Stimulated activated naive CD8-positive, alpha-beta T cell treated with anti-CD3 and anti-CD28 coated beads, Interleukin-15, Interleukin-2, amounts not matched to agents 100 ng/mL and 50 ng/mL, for 24 hours (primary cell): ENCODE data around the gene SLC44A1.

ENCODE experiments used
- H3K27ac Mint-ChIP-seq: one replicate; pipeline ENCODE4 v1.8.0; 2021; ENCODE audit warnings: mild to moderate bottlenecking, mixed read lengths
- H3K27me3 Mint-ChIP-seq: one replicate; pipeline ENCODE4 v1.8.0; 2021; ENCODE audit warnings: mixed read lengths
- H3K36me3 Mint-ChIP-seq: one replicate; pipeline ENCODE4 v1.8.0; 2021; ENCODE audit warnings: low read depth, mixed read lengths
- H3K4me1 Mint-ChIP-seq: one replicate; pipeline ENCODE4 v1.8.0; 2021; ENCODE audit warnings: low read depth, mixed read lengths
- H3K4me3 Mint-ChIP-seq: one replicate; pipeline ENCODE4 v1.8.0; 2021; ENCODE audit warnings: mild to moderate bottlenecking, mixed read lengths
- H3K9me3 Mint-ChIP-seq: one replicate; pipeline ENCODE4 v1.8.0; 2021; ENCODE audit warnings: mixed read lengths

SLC44A1 gene

DNA sequence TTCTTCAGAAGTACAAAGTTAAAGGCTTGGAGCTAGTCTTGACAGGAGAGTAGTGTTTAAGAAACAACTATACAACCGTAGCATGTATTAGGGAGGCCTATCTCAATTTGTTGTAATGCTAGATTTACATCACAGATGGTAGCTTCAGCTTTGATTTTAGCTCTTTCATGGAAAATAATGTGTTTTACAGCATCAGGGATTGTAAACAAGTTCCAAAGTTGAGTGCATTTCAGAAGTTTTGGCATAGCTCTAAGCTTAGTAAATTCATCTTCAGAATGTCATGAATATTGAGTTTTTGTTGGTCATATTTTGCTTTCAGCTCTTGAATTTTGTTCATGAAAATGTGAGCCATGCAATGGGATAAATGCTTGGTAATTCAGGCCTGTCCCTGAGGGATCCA is 30.7 kb downstream of the SLC44A1 start:
- no peaks in the 10 kb centered on the region for H3K27me3 Mint-ChIP-seq
- no peak overlapping the region for H3K27ac Mint-ChIP-seq
- no peaks in the 10 kb centered on the region for H3K36me3 Mint-ChIP-seq
- no peaks in the 10 kb centered on the region for H3K9me3 Mint-ChIP-seq
- H3K4me1 Mint-ChIP-seq = no peaks in the 10 kb centered on the region
- no peak overlapping the region for H3K4me3 Mint-ChIP-seq

DNA sequence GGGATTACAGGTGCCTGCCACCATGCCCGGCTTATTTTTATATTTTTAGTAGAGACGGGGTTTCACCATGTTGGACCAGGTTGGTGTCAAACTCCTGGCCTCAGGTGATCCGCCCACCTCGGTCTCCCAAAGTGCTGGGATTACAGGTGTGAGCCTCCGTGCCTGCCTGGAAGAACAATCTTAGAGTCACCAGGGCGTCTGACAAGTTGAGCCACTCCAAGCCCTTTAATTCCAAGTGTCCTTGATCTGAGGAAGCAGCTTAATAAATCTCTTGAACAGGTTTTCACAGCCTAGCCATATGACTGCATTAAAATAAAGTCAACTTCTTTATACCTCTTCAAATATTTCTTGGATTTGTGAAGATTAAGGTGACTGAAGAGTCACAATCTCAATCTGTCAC is 31.5 kb downstream of the SLC44A1 start:
- Mint-ChIP-seq H3K4me1 (no peaks in the 10 kb centered on the region), H3K4me3 (no peak overlapping the region), H3K36me3 (no peaks in the 10 kb centered on the region), H3K27me3 (no peaks in the 10 kb centered on the region), H3K27ac (no peak overlapping the region), H3K9me3 (no peaks in the 10 kb centered on the region)

DNA sequence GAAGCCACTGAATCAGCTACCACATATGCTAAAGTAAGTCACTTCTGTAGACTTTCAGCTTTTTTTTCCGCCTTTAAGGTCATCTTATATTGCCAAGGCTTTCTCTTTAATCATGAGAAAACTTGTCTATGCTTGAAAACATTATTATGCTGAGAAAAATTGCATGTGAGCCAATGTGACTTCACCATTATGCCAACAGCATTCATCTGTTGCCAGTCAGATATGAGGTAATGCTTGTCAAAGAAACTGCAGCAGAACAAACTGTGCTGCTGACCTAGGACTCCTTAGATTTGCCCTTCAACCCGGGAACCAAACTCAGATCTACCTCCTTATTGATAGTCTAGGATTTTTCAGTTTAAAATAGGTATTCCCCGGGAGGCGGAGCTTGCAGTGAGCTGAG is 34.3 kb downstream of the SLC44A1 start:
- no peaks in the 10 kb centered on the region for H3K27me3 Mint-ChIP-seq
- H3K4me3 Mint-ChIP-seq = no peak overlapping the region
- no peaks in the 10 kb centered on the region for H3K9me3 Mint-ChIP-seq
- no peaks in the 10 kb centered on the region for H3K36me3 Mint-ChIP-seq
- no peak overlapping the region for H3K27ac Mint-ChIP-seq
- H3K4me1 Mint-ChIP-seq = peaks cover 5% of the 10 kb centered on the region

DNA sequence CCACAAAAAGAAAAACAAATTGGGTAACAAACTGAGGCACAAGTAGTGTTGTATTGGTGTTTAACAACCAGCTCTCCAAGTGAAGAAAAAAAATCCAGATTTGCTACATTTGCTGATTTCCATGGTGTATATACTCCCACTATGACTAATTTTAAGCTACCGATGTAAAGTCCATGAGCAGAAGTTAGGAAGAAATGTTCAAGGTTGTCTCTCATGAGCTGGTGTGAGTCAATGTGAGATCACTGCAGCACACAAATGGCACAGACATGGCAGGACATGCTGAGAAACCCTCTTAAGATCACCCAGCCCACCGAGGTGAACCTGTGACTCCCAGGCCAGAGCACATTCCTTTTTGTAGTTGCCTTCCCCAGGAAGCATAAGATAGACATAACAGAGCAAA is 36.2 kb downstream of the SLC44A1 start:
- no peaks in the 10 kb centered on the region for H3K27me3 Mint-ChIP-seq
- no peaks in the 10 kb centered on the region for H3K36me3 Mint-ChIP-seq
- H3K4me3 Mint-ChIP-seq = no peak overlapping the region
- peaks cover 6% of the 10 kb centered on the region for H3K4me1 Mint-ChIP-seq
- H3K27ac Mint-ChIP-seq = no peak overlapping the region
- H3K9me3 Mint-ChIP-seq = no peaks in the 10 kb centered on the region

DNA sequence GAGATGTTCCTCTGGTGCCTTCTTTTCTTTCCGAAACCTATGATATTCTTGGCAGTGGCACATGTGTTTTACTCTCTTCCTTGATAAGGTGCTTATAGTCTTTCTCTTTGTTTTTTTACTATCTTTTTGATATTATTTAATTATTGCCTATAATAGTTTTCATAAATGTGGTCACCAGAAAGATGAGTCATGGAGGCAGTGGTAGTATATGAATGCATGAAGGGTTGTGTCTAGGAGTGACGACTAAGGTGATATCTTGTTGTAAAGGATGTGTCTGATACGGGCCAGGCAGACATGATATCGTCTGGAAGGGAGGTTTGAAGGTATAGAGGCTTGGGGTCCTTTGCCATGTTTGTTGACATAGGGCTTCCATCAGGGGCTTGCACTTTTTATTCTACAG is 36.8 kb downstream of the SLC44A1 start:
- no peak overlapping the region for H3K27ac Mint-ChIP-seq
- no peaks in the 10 kb centered on the region for H3K36me3 Mint-ChIP-seq
- no peak overlapping the region for H3K4me3 Mint-ChIP-seq
- H3K4me1 Mint-ChIP-seq = peaks cover 6% of the 10 kb centered on the region
- H3K9me3 Mint-ChIP-seq = no peaks in the 10 kb centered on the region
- no peaks in the 10 kb centered on the region for H3K27me3 Mint-ChIP-seq

DNA sequence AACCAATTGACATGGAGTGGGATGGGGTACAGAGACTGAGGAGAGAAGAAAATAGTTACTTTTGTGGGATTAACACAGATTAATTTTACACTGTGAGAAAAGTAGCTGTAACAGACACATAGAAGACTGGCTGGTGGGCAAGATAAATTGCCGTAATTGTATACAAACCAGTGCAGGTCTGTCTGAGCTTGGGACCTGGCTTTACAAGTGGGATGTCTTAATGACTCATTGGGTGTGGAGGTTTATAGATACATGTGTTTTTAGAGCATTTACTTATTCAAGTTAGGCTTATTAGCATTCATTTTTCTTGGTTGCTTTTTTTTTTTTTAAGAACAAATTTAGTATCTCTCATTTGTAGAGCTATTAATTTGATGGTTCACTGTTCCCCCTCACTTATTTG is 37.5 kb downstream of the SLC44A1 start:
- H3K4me1 Mint-ChIP-seq = peaks cover 6% of the 10 kb centered on the region
- no peaks in the 10 kb centered on the region for H3K27me3 Mint-ChIP-seq
- H3K36me3 Mint-ChIP-seq = no peaks in the 10 kb centered on the region
- no peak overlapping the region for H3K4me3 Mint-ChIP-seq
- no peak overlapping the region for H3K27ac Mint-ChIP-seq
- no peaks in the 10 kb centered on the region for H3K9me3 Mint-ChIP-seq

DNA sequence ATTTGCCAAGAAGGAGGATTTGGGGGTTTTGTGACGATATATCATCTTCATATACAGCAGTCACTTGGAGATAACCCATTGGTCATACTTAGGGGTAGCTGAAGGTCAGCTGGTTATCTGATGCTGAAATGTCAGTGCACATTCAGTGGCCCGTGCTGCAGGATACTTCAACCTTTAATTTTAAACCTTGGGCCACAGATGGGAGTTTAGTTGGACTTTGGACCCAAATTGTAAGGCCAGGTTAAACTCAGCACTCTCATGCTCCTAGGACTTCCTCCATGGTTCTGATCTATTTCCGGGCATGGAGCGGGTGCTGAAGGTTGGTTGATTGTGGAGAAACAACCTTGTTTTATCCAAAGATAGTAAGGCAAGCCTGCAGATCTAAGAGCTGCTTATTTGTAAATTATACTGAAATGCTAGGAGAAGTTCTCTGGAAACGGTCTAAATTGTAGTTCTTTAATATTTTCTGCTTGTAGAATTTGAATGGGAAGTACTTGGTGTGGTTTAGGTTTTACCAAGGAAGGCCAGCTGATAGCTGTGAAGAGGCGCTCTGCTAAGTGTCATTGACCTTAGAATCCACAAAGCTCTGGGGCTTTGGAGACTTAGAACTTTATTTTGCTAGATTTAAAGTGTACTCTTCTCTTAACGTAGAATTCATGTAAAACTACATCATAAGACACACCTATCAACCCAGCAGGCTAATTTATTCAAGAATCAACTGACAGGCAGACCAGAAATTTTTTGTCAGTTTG is 38.6 kb downstream of the SLC44A1 start:
- no peaks in the 10 kb centered on the region for H3K36me3 Mint-ChIP-seq
- no peaks in the 10 kb centered on the region for H3K9me3 Mint-ChIP-seq
- peaks cover 6% of the 10 kb centered on the region for H3K4me1 Mint-ChIP-seq
- H3K27ac Mint-ChIP-seq = no peak overlapping the region
- no peaks in the 10 kb centered on the region for H3K27me3 Mint-ChIP-seq
- H3K4me3 Mint-ChIP-seq = no peak overlapping the region

DNA sequence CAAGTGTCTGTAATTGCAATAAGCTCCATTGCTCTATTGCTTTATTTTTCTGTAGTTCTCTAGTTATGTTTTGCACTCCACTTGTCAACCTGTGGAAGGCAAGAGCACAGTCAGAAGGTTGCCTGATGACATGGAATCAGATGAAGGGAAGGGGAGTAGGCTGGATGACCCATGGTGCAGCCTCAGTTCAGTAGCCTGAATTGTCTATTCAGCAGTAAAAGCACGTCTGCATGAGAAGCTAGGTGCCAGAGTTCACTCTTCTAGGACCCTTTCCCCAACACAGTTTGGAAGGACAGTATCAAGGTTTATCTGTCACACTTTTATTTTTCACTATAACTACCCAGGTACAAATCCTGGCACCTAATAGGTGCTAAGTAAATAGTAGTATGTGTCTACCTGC is 39.3 kb downstream of the SLC44A1 start:
- Mint-ChIP-seq H3K4me3 (no peak overlapping the region), H3K4me1 (peaks cover 6% of the 10 kb centered on the region), H3K27ac (no peak overlapping the region), H3K36me3 (no peaks in the 10 kb centered on the region), H3K27me3 (no peaks in the 10 kb centered on the region), H3K9me3 (no peaks in the 10 kb centered on the region)

DNA sequence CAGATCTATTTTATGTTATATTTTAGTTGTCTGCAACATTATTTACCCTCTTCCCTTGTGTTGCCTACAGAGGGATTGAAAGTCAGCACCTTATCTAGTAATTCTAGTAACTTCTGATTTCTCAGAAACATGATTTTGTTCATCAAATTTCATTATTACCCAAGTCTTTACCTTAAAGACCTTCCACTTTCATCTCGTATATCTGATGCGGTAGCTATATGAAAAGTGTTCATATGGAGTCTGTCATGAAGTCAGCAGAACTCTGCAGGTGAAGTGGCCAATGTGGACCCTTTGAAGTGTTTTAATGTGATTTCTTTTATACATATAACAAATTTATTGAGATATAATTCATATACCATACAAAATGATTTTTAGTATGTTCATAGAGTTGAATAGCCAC is 40.0 kb downstream of the SLC44A1 start:
- no peaks in the 10 kb centered on the region for H3K9me3 Mint-ChIP-seq
- no peaks in the 10 kb centered on the region for H3K36me3 Mint-ChIP-seq
- H3K4me3 Mint-ChIP-seq = no peak overlapping the region
- H3K4me1 Mint-ChIP-seq = peaks cover 6% of the 10 kb centered on the region
- no peaks in the 10 kb centered on the region for H3K27me3 Mint-ChIP-seq
- no peak overlapping the region for H3K27ac Mint-ChIP-seq

DNA sequence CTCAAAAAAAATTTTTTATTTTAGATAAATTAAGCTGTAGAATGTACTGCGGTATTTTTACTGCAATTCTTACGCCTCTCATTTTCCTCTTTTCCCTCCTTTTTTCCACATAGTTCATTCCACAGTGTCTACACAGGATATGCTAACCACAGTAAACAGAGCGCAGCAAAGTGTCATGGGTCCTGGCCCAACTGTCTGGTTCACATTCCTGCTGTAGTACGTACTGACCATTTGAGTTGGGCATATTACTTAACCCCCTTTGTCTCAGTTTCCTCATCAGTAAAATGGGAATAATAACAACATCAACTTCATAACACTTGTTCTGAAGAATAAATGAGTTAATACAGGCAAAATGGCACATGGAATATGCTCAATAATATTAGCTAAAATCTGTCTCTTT is 41.6 kb downstream of the SLC44A1 start:
- Mint-ChIP-seq H3K27me3 (no peaks in the 10 kb centered on the region), H3K9me3 (no peaks in the 10 kb centered on the region), H3K36me3 (no peaks in the 10 kb centered on the region), H3K4me3 (no peak overlapping the region), H3K27ac (no peak overlapping the region), H3K4me1 (peaks cover 6% of the 10 kb centered on the region)

DNA sequence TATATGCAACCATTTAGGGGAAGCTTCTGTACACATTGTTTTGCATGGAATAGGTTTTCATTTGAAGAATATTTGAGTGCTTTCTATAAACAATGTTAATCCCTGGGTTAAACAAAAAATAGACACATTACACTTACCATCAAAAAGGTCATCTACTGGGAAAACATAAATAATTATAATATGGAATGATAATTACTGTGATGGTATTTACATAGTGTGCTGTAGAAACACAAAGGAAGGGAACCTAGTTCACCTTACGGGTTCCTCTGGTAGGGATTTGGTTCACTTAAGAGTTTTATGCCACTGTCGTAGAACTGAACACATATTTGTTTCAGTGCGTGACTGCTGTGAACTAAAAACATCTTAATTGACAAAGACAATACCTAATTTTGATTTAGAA is 44.9 kb downstream of the SLC44A1 start:
- H3K27ac Mint-ChIP-seq = no peak overlapping the region
- no peaks in the 10 kb centered on the region for H3K9me3 Mint-ChIP-seq
- peaks cover 3% of the 10 kb centered on the region for H3K4me1 Mint-ChIP-seq
- no peak overlapping the region for H3K4me3 Mint-ChIP-seq
- H3K36me3 Mint-ChIP-seq = no peaks in the 10 kb centered on the region
- no peaks in the 10 kb centered on the region for H3K27me3 Mint-ChIP-seq

DNA sequence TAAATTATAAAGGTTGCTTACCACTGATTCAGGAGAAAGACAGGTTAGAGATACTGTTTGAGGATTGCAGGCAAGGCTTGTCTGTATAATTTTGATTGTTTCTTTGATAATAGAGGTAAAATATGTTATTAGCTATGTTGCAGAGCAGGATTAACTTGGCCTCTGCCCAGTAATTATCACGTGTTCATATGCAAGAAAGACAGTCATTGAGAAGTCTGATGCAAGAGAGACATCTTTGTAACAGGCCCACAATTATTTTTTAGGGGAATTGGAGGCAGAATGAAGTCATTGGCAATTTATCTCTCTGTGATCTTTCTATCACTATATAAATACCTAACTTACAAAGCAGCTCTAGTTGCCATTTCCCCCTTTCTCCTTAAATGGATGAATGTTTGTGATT is 46.0 kb downstream of the SLC44A1 start:
- peaks cover 10% of the 10 kb centered on the region for H3K4me1 Mint-ChIP-seq
- no peaks in the 10 kb centered on the region for H3K9me3 Mint-ChIP-seq
- H3K36me3 Mint-ChIP-seq = no peaks in the 10 kb centered on the region
- H3K4me3 Mint-ChIP-seq = no peak overlapping the region
- no peak overlapping the region for H3K27ac Mint-ChIP-seq
- H3K27me3 Mint-ChIP-seq = no peaks in the 10 kb centered on the region

DNA sequence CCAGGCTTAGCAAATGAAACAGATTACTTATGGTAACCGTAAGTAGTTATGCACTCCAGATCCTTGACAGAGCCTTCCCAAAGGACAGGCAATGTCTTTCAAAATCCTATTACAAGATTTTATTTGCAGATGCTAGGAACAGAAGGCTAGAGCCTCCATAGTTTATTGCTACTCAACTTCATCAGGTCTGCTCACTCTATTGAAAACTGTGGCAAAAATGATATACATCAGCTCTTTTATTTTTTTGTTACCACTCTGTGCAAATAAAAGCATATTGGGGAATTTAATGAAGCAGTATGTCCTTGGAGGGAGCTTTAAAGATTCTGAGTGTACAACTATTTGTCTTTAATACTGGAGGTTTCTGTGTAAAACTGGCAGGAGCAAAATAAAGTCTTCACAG is 46.5 kb downstream of the SLC44A1 start:
- H3K27me3 Mint-ChIP-seq = no peaks in the 10 kb centered on the region
- H3K27ac Mint-ChIP-seq = no peak overlapping the region
- H3K4me3 Mint-ChIP-seq = no peak overlapping the region
- no peaks in the 10 kb centered on the region for H3K36me3 Mint-ChIP-seq
- H3K4me1 Mint-ChIP-seq = peaks cover 10% of the 10 kb centered on the region
- no peaks in the 10 kb centered on the region for H3K9me3 Mint-ChIP-seq

DNA sequence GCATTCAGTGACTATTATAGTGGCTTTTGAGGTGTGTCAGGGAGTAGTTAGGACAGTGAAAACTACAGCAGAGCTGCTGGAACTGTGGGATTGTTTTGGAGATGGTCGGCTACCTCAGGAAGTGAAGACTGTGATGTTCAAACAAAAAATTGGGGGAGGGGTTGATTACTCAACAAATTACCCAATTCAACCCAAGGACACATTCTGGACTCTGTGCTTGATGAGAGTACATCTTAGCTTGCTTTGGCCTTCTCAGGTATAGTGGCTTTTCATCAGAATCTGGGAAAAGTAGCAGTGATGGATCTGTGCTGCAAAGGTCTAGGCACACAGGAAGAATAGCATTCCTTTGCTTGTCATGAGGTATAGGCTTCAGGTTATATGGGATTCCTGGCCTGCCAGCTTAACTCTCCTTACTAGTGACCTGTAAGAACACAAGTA is 47.0 kb downstream of the SLC44A1 start:
- Mint-ChIP-seq H3K27me3 (no peaks in the 10 kb centered on the region), H3K9me3 (no peaks in the 10 kb centered on the region)

DNA sequence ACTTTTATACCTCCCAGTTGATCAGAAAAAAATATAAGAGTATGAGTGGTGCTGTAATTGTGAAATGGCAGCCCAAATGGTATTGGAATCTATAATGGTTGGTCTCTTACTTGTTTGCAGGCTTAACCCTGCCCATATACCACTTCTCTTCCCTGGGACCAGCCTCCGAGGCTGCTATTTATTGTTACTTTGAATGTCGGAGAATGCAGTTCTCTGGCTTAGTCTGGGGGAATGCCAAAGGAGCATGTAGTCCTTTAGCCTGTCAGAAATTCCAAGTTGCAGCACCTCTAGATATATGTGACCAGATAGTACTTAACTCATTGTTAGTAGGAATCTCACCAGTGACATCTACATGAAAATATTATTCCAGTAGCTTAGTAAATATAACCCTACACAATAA is 47.5 kb downstream of the SLC44A1 start:
- no peak overlapping the region for H3K27ac Mint-ChIP-seq
- no peaks in the 10 kb centered on the region for H3K27me3 Mint-ChIP-seq
- H3K4me1 Mint-ChIP-seq = peaks cover 15% of the 10 kb centered on the region
- H3K4me3 Mint-ChIP-seq = no peak overlapping the region
- H3K36me3 Mint-ChIP-seq = no peaks in the 10 kb centered on the region
- no peaks in the 10 kb centered on the region for H3K9me3 Mint-ChIP-seq

More for the DNA sequence above, 47.0 kb downstream of the SLC44A1 start:
- no peak overlapping the region for H3K4me3 Mint-ChIP-seq
- no peak overlapping the region for H3K27ac Mint-ChIP-seq
- H3K4me1 Mint-ChIP-seq = peaks cover 10% of the 10 kb centered on the region
- H3K36me3 Mint-ChIP-seq = no peaks in the 10 kb centered on the region

DNA sequence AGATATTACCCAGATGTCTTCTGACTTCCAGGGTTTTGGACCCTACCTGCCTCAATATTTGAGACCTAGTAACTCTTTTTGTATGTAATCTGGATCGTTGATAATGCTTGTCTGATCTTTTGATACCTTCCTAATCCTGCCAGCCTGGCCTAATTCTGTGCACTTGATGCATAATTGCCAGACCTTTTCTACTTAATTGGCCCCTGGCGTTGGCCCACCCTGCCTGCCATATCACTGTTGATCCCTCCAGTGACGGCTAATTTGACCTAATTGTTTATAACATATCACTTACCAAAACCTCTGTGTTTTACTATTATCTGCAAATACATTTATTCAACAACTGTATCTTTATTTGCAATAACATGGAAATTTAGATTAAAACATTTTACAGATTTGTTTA is 49.0 kb downstream of the SLC44A1 start:
- H3K4me1 Mint-ChIP-seq = peaks cover 17% of the 10 kb centered on the region
- H3K4me3 Mint-ChIP-seq = no peak overlapping the region
- no peaks in the 10 kb centered on the region for H3K9me3 Mint-ChIP-seq
- H3K36me3 Mint-ChIP-seq = no peaks in the 10 kb centered on the region
- H3K27ac Mint-ChIP-seq = no peak overlapping the region
- H3K27me3 Mint-ChIP-seq = no peaks in the 10 kb centered on the region
